ENCODE data around the gene MAP3K8. TPM values are rescaled to one million over a fixed set of nuclear protein-coding genes. Genes with fewer than 3 reads are reported as not detected.

MAP3K8 gene
- total and polyA plus RNA-seq, 11 donors: 3.6 to 39.0 (median 5.8) TPM

GRCh38 chr10:30489346-30489745, 55.4 kb downstream of the MAP3K8 start:
- H3K27ac ChIP-seq: peak overlapping the region in 1 of 12 donors; percentile 91
- intact Hi-C loops (cut with DNase I): no loop called here
- H3K36me3 ChIP-seq: no peaks in the 10 kb centered on the region
- 59 to 68% (median 63%) methylated on average over 7 of the region's 7 CpGs for WGBS, 4 donors
- H3K4me3 ChIP-seq: no peak overlapping the region
- no peaks in the 10 kb centered on the region for H3K9me3 ChIP-seq
- TF ChIP-seq, protein P1, sequence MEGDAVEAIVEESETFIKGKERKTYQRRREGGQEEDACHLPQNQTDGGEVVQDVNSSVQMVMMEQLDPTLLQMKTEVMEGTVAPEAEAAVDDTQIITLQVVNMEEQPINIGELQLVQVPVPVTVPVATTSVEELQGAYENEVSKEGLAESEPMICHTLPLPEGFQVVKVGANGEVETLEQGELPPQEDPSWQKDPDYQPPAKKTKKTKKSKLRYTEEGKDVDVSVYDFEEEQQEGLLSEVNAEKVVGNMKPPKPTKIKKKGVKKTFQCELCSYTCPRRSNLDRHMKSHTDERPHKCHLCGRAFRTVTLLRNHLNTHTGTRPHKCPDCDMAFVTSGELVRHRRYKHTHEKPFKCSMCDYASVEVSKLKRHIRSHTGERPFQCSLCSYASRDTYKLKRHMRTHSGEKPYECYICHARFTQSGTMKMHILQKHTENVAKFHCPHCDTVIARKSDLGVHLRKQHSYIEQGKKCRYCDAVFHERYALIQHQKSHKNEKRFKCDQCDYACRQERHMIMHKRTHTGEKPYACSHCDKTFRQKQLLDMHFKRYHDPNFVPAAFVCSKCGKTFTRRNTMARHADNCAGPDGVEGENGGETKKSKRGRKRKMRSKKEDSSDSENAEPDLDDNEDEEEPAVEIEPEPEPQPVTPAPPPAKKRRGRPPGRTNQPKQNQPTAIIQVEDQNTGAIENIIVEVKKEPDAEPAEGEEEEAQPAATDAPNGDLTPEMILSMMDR (IDR thresholded peaks at IDR 0.05): no peak
- TF ChIP-seq POLR2A (IDR thresholded peaks at IDR 0.05): no peak
- DNase-seq: no peak
- H3K4me1 ChIP-seq: peaks cover 0 to 72% (median 0%) of the 10 kb centered on the region in 12 donors
- peaks cover 0 to 4% (median 0%) of the 10 kb centered on the region in 9 donors for H3K27me3 ChIP-seq
- ATAC-seq: no peak

DNA sequence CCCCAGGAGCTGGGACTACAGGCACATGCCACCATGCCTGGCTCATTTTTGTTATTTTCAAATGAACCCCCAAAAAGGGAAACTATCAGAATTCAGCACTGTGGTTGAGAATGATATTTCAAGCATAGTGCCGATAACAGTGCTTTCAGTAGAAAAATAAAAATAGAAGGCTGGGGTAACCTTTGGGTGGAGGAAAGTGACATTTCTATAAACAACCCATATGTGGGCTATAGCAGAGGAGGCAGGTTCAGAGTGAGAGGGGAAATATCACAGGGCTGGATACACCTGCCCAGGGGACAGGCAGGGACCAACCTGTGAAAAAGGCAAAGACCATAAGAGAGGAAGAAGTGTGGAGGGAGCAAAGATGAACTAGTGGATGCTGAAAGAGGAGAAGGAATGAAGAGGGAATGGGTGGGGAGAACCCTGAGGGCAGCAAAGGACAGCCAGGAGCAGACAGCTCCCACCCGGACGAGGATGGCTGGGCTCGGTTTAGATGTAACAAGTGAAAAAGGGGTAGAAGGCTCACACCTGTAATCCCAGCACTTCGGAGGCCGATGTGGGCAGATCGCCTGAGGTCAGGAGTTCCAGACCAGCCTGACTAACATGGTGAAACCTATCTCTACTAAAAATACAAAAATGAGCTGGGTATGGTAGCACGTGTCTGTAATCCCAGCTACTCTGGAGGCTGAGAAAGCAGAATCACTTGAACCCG, 56.5 kb downstream of the MAP3K8 start:
- H3K9me3 ChIP-seq: no peaks in the 10 kb centered on the region
- no peak for TF ChIP-seq POLR2A (IDR thresholded peaks at IDR 0.05)
- TF ChIP-seq, protein P1 (IDR thresholded peaks at IDR 0.05): no peak

DNA sequence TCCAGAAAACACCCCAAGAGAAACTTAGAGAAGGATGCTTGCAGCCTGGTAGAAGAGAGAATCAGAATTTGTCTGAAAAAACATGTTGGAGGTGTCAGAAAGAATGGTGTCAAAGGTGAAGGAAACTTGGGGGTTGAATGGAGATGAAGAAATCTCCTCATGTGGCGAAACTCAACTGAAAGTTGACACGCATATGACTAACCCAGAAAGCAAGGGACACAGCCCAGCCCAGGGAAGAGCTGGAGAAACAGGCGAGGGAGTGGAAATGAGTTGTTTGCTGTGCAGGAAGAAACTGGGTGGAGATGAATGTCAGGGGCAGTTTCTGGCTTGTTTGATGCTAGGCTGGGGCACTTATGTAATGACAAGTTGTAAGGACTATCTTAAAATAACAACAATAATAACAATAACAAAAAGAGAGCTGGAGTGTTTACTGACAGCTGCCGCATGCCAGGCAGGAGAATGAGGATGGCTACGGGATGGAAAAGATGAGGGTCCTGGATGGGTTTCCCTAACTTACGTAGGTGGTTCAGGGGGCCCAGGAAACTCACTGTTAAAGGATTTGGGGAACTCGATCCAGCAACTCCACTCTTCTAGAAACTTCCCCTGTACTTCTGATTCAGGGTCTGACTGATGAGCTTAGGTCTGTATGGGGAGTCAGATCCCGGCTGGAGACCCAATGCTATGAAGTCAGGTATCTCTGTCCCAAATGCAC, 57.4 kb downstream of the MAP3K8 start:
- 77 to 82% (median 79%) methylated on average over 8 of the region's 8 CpGs for WGBS, 4 donors
- Histone ChIP-seq H3K4me1 (peaks cover 0 to 82% (median 0%) of the 10 kb centered on the region in 12 donors), H3K27ac (peak overlapping the region in 1 of 12 donors; percentile 80), H3K27me3 (peaks cover 0 to 3% (median 0%) of the 10 kb centered on the region in 9 donors), H3K9me3 (no peaks in the 10 kb centered on the region), H3K4me3 (no peak overlapping the region), H3K36me3 (no peaks in the 10 kb centered on the region)
- no peak for DNase-seq
- TF ChIP-seq POLR2A (IDR thresholded peaks at IDR 0.05): no peak
- TF ChIP-seq, protein P1 (IDR thresholded peaks at IDR 0.05): no peak
- intact Hi-C loops (cut with DNase I): no loop called here
- peak in 1 of 4 donors; percentile 32 for ATAC-seq

More for the DNA sequence above, 56.5 kb downstream of the MAP3K8 start:
- peaks cover 0 to 4% (median 0%) of the 10 kb centered on the region in 9 donors for H3K27me3 ChIP-seq
- no peak for ATAC-seq
- H3K4me1 ChIP-seq: peaks cover 0 to 82% (median 0%) of the 10 kb centered on the region in 12 donors
- H3K36me3 ChIP-seq: no peaks in the 10 kb centered on the region
- peak overlapping the region in 1 of 12 donors; percentile 80 for H3K27ac ChIP-seq
- H3K4me3 ChIP-seq: no peak overlapping the region
- intact Hi-C loops (cut with DNase I): no loop called here
- no peak for DNase-seq
- WGBS, 4 donors: 91 to 94% (median 93%) methylated on average over 9 of the region's 9 CpGs

DNA sequence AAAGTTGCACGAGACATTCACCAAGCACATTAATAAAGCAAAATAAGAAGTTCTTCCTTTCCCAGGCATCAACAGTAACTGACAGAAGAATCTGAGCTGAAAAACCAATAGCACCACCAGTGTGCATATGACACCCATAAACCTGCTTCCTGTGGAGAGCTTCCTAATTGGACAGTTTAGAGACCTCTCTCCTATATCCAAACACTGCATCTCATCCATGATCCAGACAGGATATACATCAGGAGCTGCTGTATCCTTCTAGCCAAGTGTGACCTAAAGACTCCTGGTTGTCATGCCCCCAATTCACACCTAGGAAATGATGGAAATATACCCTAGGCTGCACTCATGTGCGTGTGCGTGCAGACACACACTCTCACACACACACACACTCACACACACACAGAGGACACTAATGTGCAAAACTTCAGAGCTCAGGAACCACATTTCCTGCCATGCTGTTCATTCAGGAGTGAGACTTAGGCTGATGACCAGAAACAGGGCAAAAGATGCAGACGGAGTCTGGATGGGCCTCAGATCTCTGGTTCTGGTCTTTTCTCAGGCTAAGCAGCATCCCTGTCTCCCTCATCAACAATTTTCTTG, 58.0 kb downstream of the MAP3K8 start:
- TF ChIP-seq, protein P1 (IDR thresholded peaks at IDR 0.05): no peak
- TF ChIP-seq POLR2A (IDR thresholded peaks at IDR 0.05): no peak
- Histone ChIP-seq H3K4me3 (no peak overlapping the region), H3K27ac (peak overlapping the region in 1 of 12 donors; percentile 80), H3K27me3 (peaks cover 0 to 3% (median 0%) of the 10 kb centered on the region in 9 donors), H3K36me3 (no peaks in the 10 kb centered on the region), H3K4me1 (peaks cover 0 to 85% (median 0%) of the 10 kb centered on the region in 12 donors), H3K9me3 (no peaks in the 10 kb centered on the region)
- no peak for DNase-seq
- no peak for ATAC-seq
- intact Hi-C loops (cut with DNase I): no loop called here
- 84 to 94% (median 87%) methylated on average over 4 of the region's 4 CpGs for WGBS, 4 donors
